Panc1 (cell line): ENCODE data around the gene MBTPS2.

Experiments
- CTCF ChIP-seq: fragments of 450-650 bp; IDR thresholded peaks from 2 replicates; pipeline ENCODE4 v1.5.1; 2017; ENCODE audit warnings: mild to moderate bottlenecking
- POLR2AphosphoS5 ChIP-seq: IDR thresholded peaks from 2 replicates; pipeline ENCODE4 v1.6.1; 2012; ENCODE audit warnings: mild to moderate bottlenecking, low read depth, low read length, moderate library complexity
- TCF7L2 ChIP-seq: IDR thresholded peaks from 2 replicates; pipeline ENCODE4 v1.6.1; 2011; ENCODE audit warnings: mild to moderate bottlenecking, low read depth, low read length, inconsistent platforms

DNA sequence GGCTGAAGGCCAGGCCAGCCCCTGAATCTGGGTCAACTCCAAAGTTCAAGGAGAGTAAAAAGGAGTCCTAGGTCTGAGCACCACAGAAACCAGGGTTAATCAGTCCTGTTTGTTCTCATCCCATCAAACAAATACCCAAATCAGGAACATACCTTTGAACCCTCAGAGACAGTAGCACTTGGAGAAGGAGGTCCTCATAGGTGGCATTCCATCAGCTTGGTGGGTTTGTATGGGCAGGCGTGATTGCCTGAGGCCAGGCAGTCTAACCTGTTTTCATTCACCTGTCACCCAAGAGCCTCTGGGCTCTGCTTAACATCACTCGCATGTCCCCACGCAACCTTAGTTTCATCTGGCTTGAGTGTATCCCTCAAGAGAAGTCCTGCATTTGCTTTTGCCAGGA is 17.5 kb upstream of the MBTPS2 start:
- TF ChIP-seq CTCF (no peak), POLR2AphosphoS5 (no peak), TCF7L2 (no peak)
